Neural cell (in vitro differentiated cells): ENCODE measurements around the gene ZNF716. TPM values are rescaled to one million over a fixed set of nuclear protein-coding genes. Genes with fewer than 3 reads are reported as not detected.

Experiments used
- H2AFZ ChIP-seq: fragments of 200-600, 300-800 bp; sonication (generic), shearing (Covaris generic); 2 replicates; pipeline ENCODE4 v1.6.0; 2014; ENCODE audit warnings: low read depth, mild to moderate bottlenecking, antibody characterized with exemption, low read length, moderate library complexity
- H3F3A ChIP-seq: fragments of 200-600 bp; shearing (Covaris generic); 2 replicates; pipeline ENCODE4 v1.6.1; 2016; ENCODE audit warnings: mild to moderate bottlenecking, moderate library complexity, mixed read lengths, antibody characterized with exemption, low read length; ENCODE audit not compliant: insufficient read depth, poor library complexity, severe bottlenecking
- H3K27ac ChIP-seq: fragments of 200-600, 300-800 bp; sonication (generic), shearing (Covaris generic); 2 replicates; pipeline ENCODE4 v1.5.1; 2014; ENCODE audit warnings: mild to moderate bottlenecking, low read length, moderate library complexity
- H3K27me3 ChIP-seq: fragments of 300-800, 200-600 bp; sonication (generic), shearing (Covaris generic); 2 replicates; pipeline ENCODE4 v1.6.0; 2014; ENCODE audit warnings: mild to moderate bottlenecking, low read depth, low read length, moderate library complexity; ENCODE audit not compliant: insufficient read depth
- H3K36me3 ChIP-seq: fragments of 300-800, 200-600 bp; sonication (generic), shearing (Covaris generic); 2 replicates; pipeline ENCODE4 v1.5.1; 2014; ENCODE audit warnings: mild to moderate bottlenecking, antibody characterized with exemption, low read length, moderate library complexity; ENCODE audit not compliant: insufficient read depth
- H3K4me2 ChIP-seq: fragments of 300-800, 200-600 bp; sonication (generic), shearing (Covaris generic); 2 replicates; pipeline ENCODE4 v1.6.0; 2014; ENCODE audit warnings: mild to moderate bottlenecking, low read length
- H3K4me3 ChIP-seq: fragments of 300-800, 200-600 bp; sonication (generic), shearing (Covaris generic); 2 replicates; pipeline ENCODE4 v1.5.1; 2014; ENCODE audit warnings: mild to moderate bottlenecking, low read length, moderate library complexity
- H3K79me2 ChIP-seq: fragments of 200-600 bp; shearing (Covaris generic); replicated peaks from 2 replicates; pipeline ENCODE4 v1.6.0; 2014; ENCODE audit warnings: mild to moderate bottlenecking, low read length, moderate library complexity; ENCODE audit not compliant: insufficient read depth
- H3K9ac ChIP-seq: fragments of 300-800, 200-600 bp; sonication (generic), shearing (Covaris generic); 2 replicates; pipeline ENCODE4 v1.6.1; 2016; ENCODE audit warnings: mild to moderate bottlenecking, low read length, mixed read lengths
- H3K9me2 ChIP-seq: fragments of 200-600 bp; shearing (Covaris generic); 2 replicates; pipeline ENCODE4 v1.6.1; 2016; ENCODE audit warnings: mild to moderate bottlenecking, low read length, mixed read lengths; ENCODE audit not compliant: insufficient read depth
- H3K9me3 ChIP-seq: fragments of 200-600, 300-800 bp; sonication (generic), shearing (Covaris generic); 2 replicates; pipeline ENCODE4 v1.6.1; 2016; ENCODE audit warnings: mild to moderate bottlenecking, mixed run types, low read length, moderate library complexity, mixed read lengths
- H4K20me1 ChIP-seq: fragments of 200-600 bp; shearing (Covaris generic); 2 replicates; pipeline ENCODE4 v1.6.1; 2016; ENCODE audit warnings: mild to moderate bottlenecking, mixed run types; ENCODE audit not compliant: insufficient read depth
- EP300 ChIP-seq: fragments of 450-650 bp; conservative IDR thresholded peaks from 2 replicates; pipeline ENCODE4 v1.6.1; 2014; ENCODE audit warnings: antibody characterized with exemption, mild to moderate bottlenecking, moderate library complexity; ENCODE audit not compliant: poor library complexity, severe bottlenecking
- EZH2 ChIP-seq: fragments of 200-600, 300-800 bp; shearing (Covaris generic), sonication (generic); IDR thresholded peaks from 2 replicates; pipeline ENCODE4 v1.6.1; 2014; ENCODE audit warnings: antibody characterized with exemption, low read length, borderline replicate concordance, mild to moderate bottlenecking; ENCODE audit not compliant: insufficient read depth, poor library complexity, severe bottlenecking
- MXI1 ChIP-seq: fragments of 450-650 bp; conservative IDR thresholded peaks from 2 replicates; pipeline ENCODE4 v1.6.1; 2014; ENCODE audit warnings: antibody characterized with exemption, mild to moderate bottlenecking; ENCODE audit not compliant: poor library complexity, severe bottlenecking
- POLR2AphosphoS5 ChIP-seq: IDR thresholded peaks from 2 replicates; pipeline ENCODE4 v1.6.1; 2012
- RAD21 ChIP-seq: fragments of 450-650 bp; conservative IDR thresholded peaks from 2 replicates; pipeline ENCODE4 v1.6.1; 2014; ENCODE audit warnings: antibody characterized with exemption, mild to moderate bottlenecking, moderate library complexity
- SMC3 ChIP-seq: fragments of 450-650 bp; conservative IDR thresholded peaks from 2 replicates; pipeline ENCODE4 v1.6.1; 2014; ENCODE audit warnings: antibody characterized with exemption, mild to moderate bottlenecking, moderate library complexity; ENCODE audit not compliant: poor library complexity
- TAF1 ChIP-seq: IDR thresholded peaks from 2 replicates; pipeline ENCODE4 v1.6.1; 2012; ENCODE audit warnings: low read depth
- polyA plus RNA-seq: library from polyadenylated mRNA; depleted of rRNA; stranded (reverse); fragments of >200 nt; gene quantifications from 2 replicates; pipeline ENCODE4 v1.2.3, GENCODE V29; 2014
- TF ChIP-seq, protein P1 (sequence below): fragments of 450-650 bp; IDR thresholded peaks from 2 replicates; pipeline ENCODE4 v1.5.1; 2014; ENCODE audit warnings: antibody characterized with exemption, mild to moderate bottlenecking, moderate library complexity; ENCODE audit not compliant: poor library complexity, severe bottlenecking
- TF ChIP-seq, protein P2 (sequence below): IDR thresholded peaks from 2 replicates; pipeline ENCODE4 v1.6.1; 2012; ENCODE audit warnings: borderline replicate concordance

Gene ZNF716
- polyA plus RNA-seq, 1 donor from 2014 or later, result not detected

DNA sequence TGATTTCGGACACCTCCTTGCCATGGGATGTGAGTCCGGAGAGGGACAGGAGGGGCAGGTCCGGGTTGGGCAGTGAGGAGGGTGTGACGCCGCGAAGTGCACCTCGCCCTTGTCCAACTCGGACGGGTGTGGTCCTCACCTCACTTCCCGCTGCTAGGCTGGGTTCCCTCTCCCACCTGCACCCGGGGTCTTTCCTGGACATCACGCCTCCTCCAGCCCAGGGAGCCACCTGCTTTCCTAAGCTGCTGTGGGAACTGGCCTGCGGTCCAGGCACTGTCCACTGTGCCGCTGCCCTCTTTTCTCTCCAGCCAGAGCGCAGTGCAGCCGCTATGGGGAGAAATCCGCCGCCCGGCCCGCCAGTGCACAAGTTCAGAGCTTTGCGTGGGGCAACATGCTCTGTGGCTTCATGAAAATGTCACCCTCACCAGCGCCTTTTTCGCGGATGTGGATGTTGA is 45.0 kb upstream of the ZNF716 start:
- no peaks in the 10 kb centered on the region for H3K36me3 ChIP-seq
- H3K79me2 ChIP-seq, result no peaks in the 10 kb centered on the region
- TF ChIP-seq, protein P1, sequence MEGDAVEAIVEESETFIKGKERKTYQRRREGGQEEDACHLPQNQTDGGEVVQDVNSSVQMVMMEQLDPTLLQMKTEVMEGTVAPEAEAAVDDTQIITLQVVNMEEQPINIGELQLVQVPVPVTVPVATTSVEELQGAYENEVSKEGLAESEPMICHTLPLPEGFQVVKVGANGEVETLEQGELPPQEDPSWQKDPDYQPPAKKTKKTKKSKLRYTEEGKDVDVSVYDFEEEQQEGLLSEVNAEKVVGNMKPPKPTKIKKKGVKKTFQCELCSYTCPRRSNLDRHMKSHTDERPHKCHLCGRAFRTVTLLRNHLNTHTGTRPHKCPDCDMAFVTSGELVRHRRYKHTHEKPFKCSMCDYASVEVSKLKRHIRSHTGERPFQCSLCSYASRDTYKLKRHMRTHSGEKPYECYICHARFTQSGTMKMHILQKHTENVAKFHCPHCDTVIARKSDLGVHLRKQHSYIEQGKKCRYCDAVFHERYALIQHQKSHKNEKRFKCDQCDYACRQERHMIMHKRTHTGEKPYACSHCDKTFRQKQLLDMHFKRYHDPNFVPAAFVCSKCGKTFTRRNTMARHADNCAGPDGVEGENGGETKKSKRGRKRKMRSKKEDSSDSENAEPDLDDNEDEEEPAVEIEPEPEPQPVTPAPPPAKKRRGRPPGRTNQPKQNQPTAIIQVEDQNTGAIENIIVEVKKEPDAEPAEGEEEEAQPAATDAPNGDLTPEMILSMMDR, result no peak
- TF ChIP-seq, protein P2, sequence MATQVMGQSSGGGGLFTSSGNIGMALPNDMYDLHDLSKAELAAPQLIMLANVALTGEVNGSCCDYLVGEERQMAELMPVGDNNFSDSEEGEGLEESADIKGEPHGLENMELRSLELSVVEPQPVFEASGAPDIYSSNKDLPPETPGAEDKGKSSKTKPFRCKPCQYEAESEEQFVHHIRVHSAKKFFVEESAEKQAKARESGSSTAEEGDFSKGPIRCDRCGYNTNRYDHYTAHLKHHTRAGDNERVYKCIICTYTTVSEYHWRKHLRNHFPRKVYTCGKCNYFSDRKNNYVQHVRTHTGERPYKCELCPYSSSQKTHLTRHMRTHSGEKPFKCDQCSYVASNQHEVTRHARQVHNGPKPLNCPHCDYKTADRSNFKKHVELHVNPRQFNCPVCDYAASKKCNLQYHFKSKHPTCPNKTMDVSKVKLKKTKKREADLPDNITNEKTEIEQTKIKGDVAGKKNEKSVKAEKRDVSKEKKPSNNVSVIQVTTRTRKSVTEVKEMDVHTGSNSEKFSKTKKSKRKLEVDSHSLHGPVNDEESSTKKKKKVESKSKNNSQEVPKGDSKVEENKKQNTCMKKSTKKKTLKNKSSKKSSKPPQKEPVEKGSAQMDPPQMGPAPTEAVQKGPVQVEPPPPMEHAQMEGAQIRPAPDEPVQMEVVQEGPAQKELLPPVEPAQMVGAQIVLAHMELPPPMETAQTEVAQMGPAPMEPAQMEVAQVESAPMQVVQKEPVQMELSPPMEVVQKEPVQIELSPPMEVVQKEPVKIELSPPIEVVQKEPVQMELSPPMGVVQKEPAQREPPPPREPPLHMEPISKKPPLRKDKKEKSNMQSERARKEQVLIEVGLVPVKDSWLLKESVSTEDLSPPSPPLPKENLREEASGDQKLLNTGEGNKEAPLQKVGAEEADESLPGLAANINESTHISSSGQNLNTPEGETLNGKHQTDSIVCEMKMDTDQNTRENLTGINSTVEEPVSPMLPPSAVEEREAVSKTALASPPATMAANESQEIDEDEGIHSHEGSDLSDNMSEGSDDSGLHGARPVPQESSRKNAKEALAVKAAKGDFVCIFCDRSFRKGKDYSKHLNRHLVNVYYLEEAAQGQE, result no peak
- TF ChIP-seq SMC3 (no peak), RAD21 (no peak)
- H3K9me2 ChIP-seq, result no peaks in the 10 kb centered on the region
- H3K9ac ChIP-seq, result no peak overlapping the region
- H3K27me3 ChIP-seq, result no peaks in the 10 kb centered on the region
- no peak overlapping the region for H3K4me3 ChIP-seq
- no peak overlapping the region for H3K4me2 ChIP-seq
- no peaks in the 10 kb centered on the region for H4K20me1 ChIP-seq
- peaks cover 3% of the 10 kb centered on the region for H3K9me3 ChIP-seq
- H3K27ac ChIP-seq, result no peak overlapping the region
- no peak overlapping the region for H2AFZ ChIP-seq
- no peaks in the 10 kb centered on the region for H3F3A ChIP-seq

DNA sequence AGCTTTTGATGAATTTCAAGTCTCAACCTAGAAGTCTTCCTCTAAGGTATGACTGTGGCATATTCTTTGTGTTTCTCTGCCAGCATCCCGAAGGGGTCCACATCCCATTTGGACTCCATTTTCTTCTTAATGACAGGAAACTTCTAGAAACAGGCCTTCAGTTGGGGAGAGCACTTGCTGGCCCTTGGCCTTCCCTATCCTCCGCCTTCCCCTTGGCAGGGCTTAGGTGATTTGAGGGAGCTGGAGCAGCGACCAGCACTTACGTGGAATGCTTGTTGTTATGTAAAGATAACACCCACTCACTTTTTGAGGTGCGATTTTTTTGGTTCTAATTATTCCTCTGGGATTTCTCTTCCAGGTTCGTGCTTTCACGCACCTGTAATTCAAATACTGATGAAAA is 42.9 kb upstream of the ZNF716 start:
- Histone ChIP-seq H3K9ac (no peak overlapping the region), H3K36me3 (no peaks in the 10 kb centered on the region), H3K4me2 (no peak overlapping the region), H3F3A (no peaks in the 10 kb centered on the region), H4K20me1 (no peaks in the 10 kb centered on the region), H2AFZ (no peak overlapping the region), H3K27ac (no peak overlapping the region), H3K4me3 (no peak overlapping the region), H3K9me3 (peaks cover 7% of the 10 kb centered on the region), H3K9me2 (no peaks in the 10 kb centered on the region), H3K79me2 (no peaks in the 10 kb centered on the region), H3K27me3 (no peaks in the 10 kb centered on the region)
- TF ChIP-seq EP300 (no peak), TAF1 (no peak), SMC3 (no peak), RAD21 (no peak), MXI1 (no peak), POLR2AphosphoS5 (no peak), EZH2 (no peak)
- TF ChIP-seq, protein P1, result no peak
- TF ChIP-seq, protein P2, result no peak
